Retinal pigment epithelial cell (primary cell): Measurements from ENCODE around the gene DYRK2.

Experiments used
- DNase-seq: peaks from one replicate; pipeline ENCODE4 v3.0.0-alpha.2; 2010; ENCODE audit warnings: low read depth
- H3K4me3 ChIP-seq: 2 replicates; pipeline ENCODE4 v1.5.1; 2011; ENCODE audit warnings: mild to moderate bottlenecking, low read length, control low read depth, moderate library complexity
- TF ChIP-seq, protein P1 (sequence below): conservative IDR thresholded peaks from 2 replicates; pipeline ENCODE4 v1.5.1; 2011; ENCODE audit warnings: low read depth, low read length, control low read depth, inconsistent platforms

DYRK2 gene

DNA sequence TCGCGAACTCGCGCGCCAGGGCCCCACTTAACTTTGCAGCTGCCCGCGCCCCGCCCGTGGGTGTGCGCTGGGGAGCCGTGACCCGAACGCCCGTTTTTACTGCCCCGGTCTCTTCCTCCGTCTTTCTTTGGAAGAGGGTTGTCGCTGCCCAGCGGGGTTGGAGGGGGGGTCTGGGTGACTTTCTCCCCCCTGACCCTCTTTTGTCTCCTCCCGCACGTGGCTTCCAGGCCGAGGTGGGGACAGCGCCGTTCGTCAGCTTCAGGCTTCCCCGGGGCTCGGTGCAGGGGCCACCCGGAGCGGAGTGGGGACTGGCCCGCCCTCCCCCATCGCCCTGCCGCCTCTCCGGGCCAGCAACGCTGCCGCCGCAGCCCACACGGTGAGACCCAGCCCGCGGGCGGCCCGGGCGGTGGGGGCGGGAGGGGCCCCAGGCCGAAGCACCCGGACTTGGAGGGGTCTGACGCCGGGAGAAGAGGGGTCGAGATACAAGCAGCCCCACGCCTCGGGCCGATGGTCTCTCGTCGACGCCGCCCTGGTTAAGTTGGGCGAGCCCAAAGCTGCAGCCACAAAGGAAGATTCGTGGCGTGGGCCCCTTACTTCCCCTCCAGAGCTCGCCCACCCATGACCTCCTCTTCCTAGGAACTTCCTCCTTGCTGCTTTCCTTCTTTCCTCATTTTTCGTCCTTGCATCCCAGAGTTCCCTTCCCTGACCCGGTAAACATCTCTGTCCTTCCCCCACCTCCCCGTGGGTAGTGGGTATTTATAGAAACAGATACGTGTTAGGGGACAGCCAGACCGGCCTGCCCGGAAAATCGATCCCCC, 1.2 kb downstream of the DYRK2 start:
- DNase-seq, result no peak
- TF ChIP-seq, protein P1, sequence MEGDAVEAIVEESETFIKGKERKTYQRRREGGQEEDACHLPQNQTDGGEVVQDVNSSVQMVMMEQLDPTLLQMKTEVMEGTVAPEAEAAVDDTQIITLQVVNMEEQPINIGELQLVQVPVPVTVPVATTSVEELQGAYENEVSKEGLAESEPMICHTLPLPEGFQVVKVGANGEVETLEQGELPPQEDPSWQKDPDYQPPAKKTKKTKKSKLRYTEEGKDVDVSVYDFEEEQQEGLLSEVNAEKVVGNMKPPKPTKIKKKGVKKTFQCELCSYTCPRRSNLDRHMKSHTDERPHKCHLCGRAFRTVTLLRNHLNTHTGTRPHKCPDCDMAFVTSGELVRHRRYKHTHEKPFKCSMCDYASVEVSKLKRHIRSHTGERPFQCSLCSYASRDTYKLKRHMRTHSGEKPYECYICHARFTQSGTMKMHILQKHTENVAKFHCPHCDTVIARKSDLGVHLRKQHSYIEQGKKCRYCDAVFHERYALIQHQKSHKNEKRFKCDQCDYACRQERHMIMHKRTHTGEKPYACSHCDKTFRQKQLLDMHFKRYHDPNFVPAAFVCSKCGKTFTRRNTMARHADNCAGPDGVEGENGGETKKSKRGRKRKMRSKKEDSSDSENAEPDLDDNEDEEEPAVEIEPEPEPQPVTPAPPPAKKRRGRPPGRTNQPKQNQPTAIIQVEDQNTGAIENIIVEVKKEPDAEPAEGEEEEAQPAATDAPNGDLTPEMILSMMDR, result no peak
- peak overlapping the region; percentile 81 for H3K4me3 ChIP-seq

DNA sequence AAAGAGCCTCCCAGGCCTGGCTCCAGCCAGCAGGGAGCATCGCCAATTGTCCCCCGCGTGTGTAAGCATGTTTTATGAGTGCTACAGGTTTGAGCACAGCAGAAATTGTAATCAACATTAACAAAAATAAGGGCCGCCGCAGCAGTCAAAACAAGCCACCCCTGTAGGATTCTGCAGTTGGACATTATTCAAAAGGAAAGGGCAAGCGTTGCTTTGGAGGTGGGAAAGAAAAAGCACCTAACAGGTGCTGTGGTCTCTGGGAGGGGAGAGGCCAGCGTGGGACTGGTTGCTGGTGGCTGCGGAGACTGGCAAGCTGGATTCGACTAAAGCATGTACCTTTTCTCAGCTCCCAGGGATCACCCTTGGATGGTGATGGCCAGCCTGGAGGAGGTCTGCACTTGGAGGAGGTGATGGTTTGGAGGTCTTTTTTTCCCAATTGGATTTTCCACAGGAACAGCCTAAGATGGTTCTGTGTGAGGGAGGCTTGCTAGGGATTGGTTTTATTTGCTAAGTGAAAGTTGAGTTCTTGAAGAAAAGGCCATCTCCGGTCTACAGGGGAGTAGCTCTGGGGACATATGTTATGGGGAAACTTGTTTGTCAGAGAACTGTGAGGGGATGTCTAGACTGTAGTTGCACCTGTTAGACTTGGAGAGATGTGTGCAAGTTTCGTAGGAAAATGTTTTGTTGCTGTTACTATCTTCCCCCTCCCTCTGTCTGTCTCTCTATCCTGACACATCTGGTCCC, 2.0 kb downstream of the DYRK2 start:
- TF ChIP-seq, protein P1, result no peak
- DNase-seq, result no peak
- H3K4me3 ChIP-seq, result peak overlapping the region; percentile 81

DNA sequence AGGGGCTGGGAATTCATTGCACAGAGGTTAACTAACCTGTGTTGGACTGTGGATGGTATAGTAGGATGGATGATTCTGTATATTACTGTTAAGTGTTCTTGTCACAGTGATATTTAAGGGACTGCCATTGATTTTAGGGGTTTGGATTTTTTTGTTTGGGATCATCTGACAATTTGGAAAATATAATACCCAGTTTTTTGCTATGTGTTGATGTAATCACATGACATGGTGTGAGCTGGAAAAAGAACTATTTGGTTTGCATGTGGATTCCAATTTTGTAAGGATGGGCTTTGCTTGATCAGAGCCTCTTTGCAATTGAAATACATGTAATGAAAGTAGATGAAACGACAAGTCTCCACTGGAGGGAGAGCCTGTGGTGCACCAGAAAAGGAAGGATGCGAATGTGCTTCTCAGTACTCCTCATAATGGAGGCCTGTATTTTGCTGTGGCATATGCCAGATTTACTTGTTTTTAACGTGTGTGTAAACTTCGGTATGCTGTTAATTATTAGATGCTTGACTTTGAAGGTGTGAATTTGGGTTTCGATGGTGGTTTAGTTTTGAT, 2.7 kb downstream of the DYRK2 start:
- peak overlapping the region; percentile 81 for H3K4me3 ChIP-seq
- TF ChIP-seq, protein P1, result peak; percentile 33
- no peak for DNase-seq

DNA sequence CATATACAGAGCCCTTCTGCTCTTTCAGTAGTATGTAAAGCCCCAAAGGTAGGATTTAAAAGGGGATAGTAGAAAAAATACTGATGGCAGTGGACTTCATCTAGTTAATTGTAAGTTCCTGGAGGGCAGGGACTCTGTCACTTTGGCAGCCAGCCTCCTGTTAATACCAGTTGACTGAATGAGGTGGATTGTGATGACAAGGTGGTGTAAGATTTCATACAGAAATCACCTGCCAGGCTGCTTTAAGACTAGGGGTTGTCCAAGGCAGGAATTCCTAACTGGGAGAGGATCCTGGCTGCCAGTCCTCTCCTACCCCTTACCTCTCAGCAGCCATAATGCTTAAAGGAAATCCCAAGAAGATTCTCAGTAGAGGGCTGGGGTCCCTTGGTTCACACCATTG, 7.3 kb downstream of the DYRK2 start:
- DNase-seq, result no peak
- no peak overlapping the region for H3K4me3 ChIP-seq
- TF ChIP-seq, protein P1, result no peak

DNA sequence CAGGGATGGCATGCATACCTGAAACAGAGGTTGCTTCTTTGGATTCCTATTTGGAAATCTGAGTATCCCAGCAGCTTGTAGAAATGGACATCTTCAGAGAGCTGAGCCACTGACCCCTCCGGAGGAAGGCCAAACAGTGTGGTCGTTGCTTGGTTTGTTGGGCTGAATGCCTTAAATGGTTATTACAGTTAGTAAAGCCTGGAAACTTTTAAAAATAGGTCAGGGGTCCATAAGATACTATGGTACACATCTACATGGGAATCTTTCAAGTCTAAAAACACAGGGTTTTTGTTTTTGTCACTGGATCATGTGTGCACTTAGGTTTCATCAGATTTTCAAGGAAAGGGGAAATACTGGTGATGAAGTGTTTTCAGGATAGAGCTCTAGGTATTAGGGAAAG, 7.7 kb downstream of the DYRK2 start:
- H3K4me3 ChIP-seq, result no peak overlapping the region
- TF ChIP-seq, protein P1, result no peak
- no peak for DNase-seq

DNA sequence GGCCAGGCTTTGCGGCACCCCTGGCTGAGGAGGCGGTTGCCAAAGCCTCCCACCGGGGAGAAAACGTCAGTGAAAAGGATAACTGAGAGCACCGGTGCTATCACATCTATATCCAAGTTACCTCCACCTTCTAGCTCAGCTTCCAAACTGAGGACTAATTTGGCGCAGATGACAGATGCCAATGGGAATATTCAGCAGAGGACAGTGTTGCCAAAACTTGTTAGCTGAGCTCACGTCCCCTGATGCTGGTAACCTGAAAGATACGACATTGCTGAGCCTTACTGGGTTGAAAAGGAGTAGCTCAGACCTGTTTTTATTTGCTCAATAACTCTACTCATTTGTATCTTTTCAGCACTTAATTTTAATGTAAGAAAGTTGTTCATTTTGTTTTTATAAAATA, 9.9 kb downstream of the DYRK2 start:
- H3K4me3 ChIP-seq, result no peak overlapping the region
- TF ChIP-seq, protein P1, result no peak
- DNase-seq, result no peak

DNA sequence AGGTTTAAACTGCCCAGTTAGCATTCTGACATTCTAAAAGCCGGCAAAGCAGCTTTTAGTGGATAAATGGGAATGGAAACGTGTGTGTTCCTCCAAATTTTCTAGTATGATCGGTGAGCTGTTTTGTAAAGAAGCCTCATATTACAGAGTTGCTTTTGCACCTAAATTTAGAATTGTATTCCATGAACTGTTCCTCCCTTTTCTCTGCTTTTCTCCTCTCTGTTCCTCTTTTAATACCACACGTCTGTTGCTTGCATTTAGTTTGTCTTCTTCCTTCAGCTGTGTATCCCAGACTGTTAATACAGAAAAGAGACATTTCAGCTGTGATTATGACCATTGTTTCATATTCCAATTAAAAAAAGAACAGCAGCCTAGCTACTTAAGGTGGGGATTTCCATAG, 10.7 kb downstream of the DYRK2 start:
- no peak for DNase-seq
- TF ChIP-seq, protein P1, result no peak
- no peak overlapping the region for H3K4me3 ChIP-seq
